Panc1 (cell line): ENCODE measurements around the gene SST. TPM values are rescaled to one million over a fixed set of nuclear protein-coding genes. Genes with fewer than 3 reads are reported as not detected.

ENCODE experiments used
- ATAC-seq: fragments of 200-7000 bp; cut with Tn5 transposase; 2 replicates; pipeline ENCODE4 v1.9.1; 2020; ENCODE audit warnings: mild to moderate bottlenecking, moderate library complexity
- Bru-seq: library from RNA; stranded (reverse); fragments of 400-500 nt; gene quantifications from one replicate; lab custom pipeline; 2021; lab: Mats Ljungman, UMichigan
- BruChase-seq, 2 experiments: library from RNA; stranded (reverse); fragments of 400-500 nt; gene quantifications; one replicate each; lab custom pipeline; 2021; lab: Mats Ljungman, UMichigan
- BruUV-seq: library from RNA; stranded (reverse); fragments of 400-500 nt; replicated peaks from 2 replicates; lab custom pipeline; 2021; lab: Mats Ljungman, UMichigan
- CTCF ChIA-PET: fragments of 300-600 bp; sonication (Branson Sonifier 250); formaldehyde crosslinking; loops from one replicate; lab custom pipeline; 2022; ENCODE audit warnings: antibody characterized with exemption; lab: Charles Lee
- POLR2A ChIA-PET: fragments of 300-600 bp; sonication (Branson Sonifier 250); formaldehyde crosslinking; loops from one replicate; lab custom pipeline; 2022; ENCODE audit warnings: antibody characterized with exemption; lab: Charles Lee
- DNase-seq: peaks from one replicate; pipeline ENCODE4 v3.0.0-alpha.2; 2010; ENCODE audit warnings: low read depth, low spot score
- H3K27ac ChIP-seq: 2 replicates; pipeline ENCODE4 v1.5.1; 2011; ENCODE audit warnings: mild to moderate bottlenecking, low read length, inconsistent platforms
- H3K27me3 ChIP-seq: fragments of 200-500 bp; sonication (Bioruptor generic); 2 replicates; pipeline ENCODE4 v1.6.0; 2014; ENCODE audit warnings: low read length, inconsistent platforms; ENCODE audit not compliant: control insufficient read depth, insufficient read depth
- H3K36me3 ChIP-seq: fragments of 200-500 bp; sonication (Bioruptor generic); 2 replicates; pipeline ENCODE4 v1.5.1; 2014; ENCODE audit warnings: inconsistent platforms, mild to moderate bottlenecking, low read length, moderate library complexity; ENCODE audit not compliant: control insufficient read depth, insufficient read depth
- H3K4me1 ChIP-seq: 2 replicates; pipeline ENCODE4 v1.5.1; 2011; ENCODE audit warnings: inconsistent platforms, mild to moderate bottlenecking, low read length, moderate library complexity; ENCODE audit not compliant: control insufficient read depth, insufficient read depth
- H3K4me3 ChIP-seq, 2 experiments: 2 replicates each; pipeline ENCODE4 v1.5.1; 2011 to 2012; ENCODE audit warnings: low read depth in 2 of 2, low read length in 2 of 2, mild to moderate bottlenecking in 2 of 2, inconsistent platforms in 1 of 2, moderate library complexity in 1 of 2
- H3K9me3 ChIP-seq: fragments of 200-500 bp; sonication (Bioruptor generic); 2 replicates; pipeline ENCODE4 v1.5.1; 2014; ENCODE audit warnings: low read depth, mild to moderate bottlenecking, inconsistent platforms, low read length, moderate library complexity; ENCODE audit not compliant: control insufficient read depth, insufficient read depth
- CTCF ChIP-seq: fragments of 450-650 bp; IDR thresholded peaks from 2 replicates; pipeline ENCODE4 v1.5.1; 2017; ENCODE audit warnings: mild to moderate bottlenecking
- POLR2AphosphoS5 ChIP-seq: IDR thresholded peaks from 2 replicates; pipeline ENCODE4 v1.6.1; 2012; ENCODE audit warnings: mild to moderate bottlenecking, low read depth, low read length, moderate library complexity
- SIN3A ChIP-seq: IDR thresholded peaks from 2 replicates; pipeline ENCODE4 v1.6.1; 2012; ENCODE audit warnings: low read depth, mild to moderate bottlenecking, low read length, moderate library complexity, borderline replicate concordance; ENCODE audit not compliant: insufficient read depth
- TCF7L2 ChIP-seq: IDR thresholded peaks from 2 replicates; pipeline ENCODE4 v1.6.1; 2011; ENCODE audit warnings: mild to moderate bottlenecking, low read depth, low read length, inconsistent platforms
- in situ Hi-C: cut with HindIII; loops from 2 replicates; pipeline ENCODE4 v1.10.0; 2016; ENCODE audit warnings: low sequenced_read_pairs, low pct_unique_long_range_greater_than_20kb
- intact Hi-C: fragments of 100-400 bp; cut with micrococcal nuclease; formaldehyde crosslinking; loops from one replicate; pipeline ENCODE4 v1.10.0; 2022; ENCODE audit not compliant: unreplicated experiment
- long read RNA-seq: library from polyadenylated mRNA; unstranded; transcript quantifications from one replicate; pipeline ENCODE4 v2.0.0, GENCODE V29; 2021; ENCODE audit not compliant: unreplicated experiment
- polyA plus RNA-seq: library from polyadenylated mRNA; unstranded; fragments of >200 nt; gene quantifications from one replicate; pipeline ENCODE4 v1.2.1, GENCODE V29; 2012; ENCODE audit warnings: missing spikeins; ENCODE audit not compliant: insufficient read length
- total RNA-seq: library from RNA; stranded (reverse); gene quantifications from one replicate; pipeline ENCODE4 v1.2.1, GENCODE V29; 2021; ENCODE audit not compliant: unreplicated experiment
- TF ChIP-seq, protein P1 (sequence below), 2 experiments: IDR thresholded peaks; 2 replicates each; pipeline ENCODE4 v1.6.1; 2011 to 2012; ENCODE audit warnings: low read depth in 2 of 2, control low read depth in 1 of 2, low read length in 1 of 2, mild to moderate bottlenecking in 1 of 2, moderate library complexity in 1 of 2; ENCODE audit not compliant: insufficient read depth in 1 of 2

SST gene
- not detected for total RNA-seq
- polyA plus RNA-seq = not detected
- not detected for Bru-seq, nascent RNA
- BruChase-seq, experiment 1, labeled RNA remaining after a 2-hour chase = not detected
- BruChase-seq, experiment 2, labeled RNA remaining after a 6-hour chase = percentile 22 among the genes with signal in this experiment
- long read RNA-seq = 0 reads

DNA sequence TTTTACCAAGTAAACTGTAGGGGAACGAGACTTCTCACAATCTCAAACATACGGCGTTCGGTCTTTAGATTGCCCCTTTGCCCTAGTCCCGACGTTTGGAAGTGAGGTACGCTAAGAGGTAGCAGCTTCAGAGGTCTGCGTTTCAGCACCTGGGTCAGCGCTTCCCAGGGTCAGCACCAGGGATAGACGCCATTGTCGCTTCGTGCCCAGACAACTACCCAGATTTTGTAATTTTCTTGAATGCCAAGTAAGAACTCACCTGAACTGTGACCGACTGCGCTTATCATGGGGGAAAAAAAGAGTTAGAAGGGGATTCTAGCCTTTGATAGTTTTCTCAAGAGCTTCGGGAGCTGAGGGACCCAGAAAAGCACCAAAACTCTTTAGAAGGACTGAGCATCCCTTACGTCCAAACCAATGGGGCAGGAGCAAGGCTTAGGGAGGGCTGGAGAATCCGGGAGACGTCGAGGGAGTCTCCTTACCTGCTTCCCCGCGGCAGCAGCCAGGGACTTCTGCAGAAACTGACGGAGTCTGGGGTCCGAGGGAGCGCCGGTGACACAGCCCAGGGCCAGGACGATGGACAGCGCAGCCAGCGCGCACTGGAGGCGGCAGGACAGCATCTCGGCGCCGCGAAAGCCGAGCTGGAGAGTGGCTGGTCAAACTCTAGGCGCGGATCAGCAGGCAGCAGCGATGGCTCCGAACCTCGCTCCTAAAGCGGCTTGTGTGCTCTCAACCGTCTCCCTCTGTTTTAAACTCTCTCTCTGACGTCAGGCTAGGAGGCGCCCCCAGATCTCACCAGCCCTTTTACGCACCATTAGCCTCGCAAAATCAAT, at the start of gene SST:
TSS of gene SST (minus strand) at position 720 of the 830 bp plus-strand sequence. CDS start at position 617, 103 bp downstream.
- in situ Hi-C loops (no loop called here), intact Hi-C loops (no loop called here)
- 0 out of 2 replicates have a peak, but pooled peaks have one; percentile 58 for ATAC-seq
- Histone ChIP-seq H3K4me3 (no peak within 1 kb of the TSS), H3K4me1 (no peaks in the 10 kb centered on the region), H3K27ac (no peak within 1 kb of the TSS), H3K36me3 (no peaks in the 10 kb centered on the region), H3K27me3 (peaks cover 22% of the 10 kb centered on the region), H3K9me3 (no peaks in the 10 kb centered on the region)
- TF ChIP-seq SIN3A = 0 out of 2 replicates have a peak, but pooled peaks have one; percentile 39
- no peak for TF ChIP-seq TCF7L2
- TF ChIP-seq, protein P1, sequence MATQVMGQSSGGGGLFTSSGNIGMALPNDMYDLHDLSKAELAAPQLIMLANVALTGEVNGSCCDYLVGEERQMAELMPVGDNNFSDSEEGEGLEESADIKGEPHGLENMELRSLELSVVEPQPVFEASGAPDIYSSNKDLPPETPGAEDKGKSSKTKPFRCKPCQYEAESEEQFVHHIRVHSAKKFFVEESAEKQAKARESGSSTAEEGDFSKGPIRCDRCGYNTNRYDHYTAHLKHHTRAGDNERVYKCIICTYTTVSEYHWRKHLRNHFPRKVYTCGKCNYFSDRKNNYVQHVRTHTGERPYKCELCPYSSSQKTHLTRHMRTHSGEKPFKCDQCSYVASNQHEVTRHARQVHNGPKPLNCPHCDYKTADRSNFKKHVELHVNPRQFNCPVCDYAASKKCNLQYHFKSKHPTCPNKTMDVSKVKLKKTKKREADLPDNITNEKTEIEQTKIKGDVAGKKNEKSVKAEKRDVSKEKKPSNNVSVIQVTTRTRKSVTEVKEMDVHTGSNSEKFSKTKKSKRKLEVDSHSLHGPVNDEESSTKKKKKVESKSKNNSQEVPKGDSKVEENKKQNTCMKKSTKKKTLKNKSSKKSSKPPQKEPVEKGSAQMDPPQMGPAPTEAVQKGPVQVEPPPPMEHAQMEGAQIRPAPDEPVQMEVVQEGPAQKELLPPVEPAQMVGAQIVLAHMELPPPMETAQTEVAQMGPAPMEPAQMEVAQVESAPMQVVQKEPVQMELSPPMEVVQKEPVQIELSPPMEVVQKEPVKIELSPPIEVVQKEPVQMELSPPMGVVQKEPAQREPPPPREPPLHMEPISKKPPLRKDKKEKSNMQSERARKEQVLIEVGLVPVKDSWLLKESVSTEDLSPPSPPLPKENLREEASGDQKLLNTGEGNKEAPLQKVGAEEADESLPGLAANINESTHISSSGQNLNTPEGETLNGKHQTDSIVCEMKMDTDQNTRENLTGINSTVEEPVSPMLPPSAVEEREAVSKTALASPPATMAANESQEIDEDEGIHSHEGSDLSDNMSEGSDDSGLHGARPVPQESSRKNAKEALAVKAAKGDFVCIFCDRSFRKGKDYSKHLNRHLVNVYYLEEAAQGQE (IDR thresholded peaks at IDR 0.05; ENCODE audit: insufficient read depth in 1 of 2, low read depth in 2 of 2, low read length in 1 of 2) = peak; percentile 99 to 100
- no peak for TF ChIP-seq CTCF
- ChIA-PET POLR2A (interaction anchor here (0.7 kb wide), 1 partner anchor 334 kb away, joined by 5 read pairs; no protein-coding TSS in a partner anchor), CTCF (interaction anchor here (1.4 kb wide), 1 partner anchor 350 kb away, joined by 7 read pairs; no protein-coding TSS in a partner anchor)
- BruUV-seq = no TSS peak
- DNase-seq = no peak

DNA sequence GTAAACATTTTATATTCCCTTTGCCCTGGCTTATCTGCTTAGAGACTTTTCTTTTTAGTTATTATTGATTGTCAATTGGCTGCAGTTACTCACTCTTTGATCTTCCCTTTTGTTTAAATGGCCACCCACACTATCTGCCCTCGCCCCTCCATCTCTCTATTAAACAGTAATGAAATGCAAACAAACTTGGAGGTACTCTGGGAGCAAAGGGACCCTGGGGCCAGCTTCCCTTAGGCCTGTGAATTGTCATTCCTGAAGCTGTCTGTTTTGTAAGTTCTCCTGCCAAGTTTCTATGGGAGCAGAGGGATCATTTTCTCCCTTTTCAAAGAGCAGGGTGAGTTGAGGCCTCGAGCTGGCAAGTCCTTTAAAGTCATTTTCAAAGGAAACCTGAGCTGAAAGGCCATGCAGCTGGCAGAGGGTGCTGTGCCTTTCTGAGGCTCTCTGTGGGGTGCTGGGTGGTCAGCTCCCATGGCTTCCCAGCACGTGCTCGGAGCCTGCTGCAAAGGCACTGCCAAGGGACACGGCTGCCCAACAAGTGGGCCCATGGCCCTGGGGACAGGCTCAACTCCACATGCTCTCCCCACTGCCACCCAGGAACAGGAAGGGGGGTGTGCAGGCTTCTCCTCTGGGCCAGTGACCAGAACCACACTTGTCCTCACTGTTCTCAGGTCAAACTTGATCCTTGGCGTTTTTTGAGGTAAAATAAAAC, 49.6 kb upstream of the SST start:
- DNase-seq (no peak), ATAC-seq (peak; percentile 27; the same call in 1 of the 2 replicates)
- ChIA-PET POLR2A (no interaction called here), CTCF (interaction anchor here (0.6 to 1.7 kb wide), 2 partner anchors 40 to 555 kb away, joined by 3 to 4 read pairs; no protein-coding TSS in a partner anchor)
- H3K4me1 ChIP-seq = no peaks in the 10 kb centered on the region
- no peak overlapping the region for H3K27ac ChIP-seq
- H3K27me3 ChIP-seq = no peaks in the 10 kb centered on the region
- TF ChIP-seq, protein P1 (IDR thresholded peaks at IDR 0.05; ENCODE audit: insufficient read depth in 1 of 2, low read depth in 2 of 2, low read length in 1 of 2) = no peak
- TF ChIP-seq TCF7L2 (no peak), SIN3A (no peak), CTCF (no peak), POLR2AphosphoS5 (no peak)
- no peak overlapping the region for H3K4me3 ChIP-seq
- in situ Hi-C loops (no loop called here), intact Hi-C loops (loop anchor here (10.0 kb wide), 1 partner anchor 885 kb away; no protein-coding TSS in a partner anchor)
- H3K9me3 ChIP-seq = no peaks in the 10 kb centered on the region
- BruUV-seq = no TSS peak
- peaks cover 6% of the 10 kb centered on the region for H3K36me3 ChIP-seq
